Liver (tissue), 3 donors: Measurements from ENCODE around the gene ADK.

ENCODE experiments used
- CTCF ChIP-seq: fragments of 150-350 bp; IDR thresholded peaks from 2 replicates; pipeline ENCODE4 v1.5.1; 2017; ENCODE audit warnings: improper control_type of control experiment, low read depth, low read length; ENCODE audit not compliant: missing input control
- GABPA ChIP-seq, 2 donors: IDR thresholded peaks in 1 of 2; conservative IDR thresholded peaks in 1 of 2; 2 replicates each; pipeline ENCODE4 v1.6.1; 2016; ENCODE audit warnings: antibody characterized with exemption in 2 of 2, mild to moderate bottlenecking in 1 of 2, moderate library complexity in 1 of 2
- JUND ChIP-seq, 2 donors: IDR thresholded peaks; 2 replicates each; pipeline ENCODE4 v1.6.1; 2016; ENCODE audit warnings: antibody characterized with exemption in 2 of 2
- RAD21 ChIP-seq, 2 donors: IDR thresholded peaks; 2 replicates each; pipeline ENCODE4 v1.6.1; 2016; ENCODE audit warnings: antibody characterized with exemption in 2 of 2, mild to moderate bottlenecking in 2 of 2
- REST ChIP-seq: IDR thresholded peaks from 2 replicates; pipeline ENCODE4 v1.6.1; 2016; ENCODE audit warnings: antibody characterized with exemption, mild to moderate bottlenecking
- RXRA ChIP-seq, 2 donors: IDR thresholded peaks; 2 replicates each; pipeline ENCODE4 v1.6.1; 2017 to 2018; ENCODE audit warnings: antibody characterized with exemption in 2 of 2, mild to moderate bottlenecking in 1 of 2
- SP1 ChIP-seq: IDR thresholded peaks from 2 replicates; pipeline ENCODE4 v1.6.1; 2018; ENCODE audit warnings: antibody characterized with exemption, mild to moderate bottlenecking
- donor health status: healthy.
- donor health status: healthy.

GRCh38 chr10:74418285-74418872 lies 267.4 kb downstream of the ADK start:
- TF ChIP-seq CTCF: no peak
- no peak for TF ChIP-seq JUND (IDR thresholded peaks at IDR 0.05)
- TF ChIP-seq GABPA (IDR thresholded peaks at IDR 0.05 in 1 of 2, conservative IDR thresholded peaks at IDR 0.05 in 1 of 2): no peak
- no peak for TF ChIP-seq RXRA (IDR thresholded peaks at IDR 0.05)
- TF ChIP-seq REST: no peak
- peak; percentile 24 for TF ChIP-seq SP1
- TF ChIP-seq RAD21 (IDR thresholded peaks at IDR 0.05): peak in 1 of 2 donors; percentile 24
